NOMO-1 treated with dmso at 0.1 percent for 144 hours (cell line): ENCODE measurements around the gene SH3BP5L.

Source experiments
- DNase-seq: peaks from one replicate; lab custom pipeline; 2025; ENCODE audit not compliant: unreplicated experiment; lab: John Stamatoyannopoulos, UW

Gene SH3BP5L

DNA sequence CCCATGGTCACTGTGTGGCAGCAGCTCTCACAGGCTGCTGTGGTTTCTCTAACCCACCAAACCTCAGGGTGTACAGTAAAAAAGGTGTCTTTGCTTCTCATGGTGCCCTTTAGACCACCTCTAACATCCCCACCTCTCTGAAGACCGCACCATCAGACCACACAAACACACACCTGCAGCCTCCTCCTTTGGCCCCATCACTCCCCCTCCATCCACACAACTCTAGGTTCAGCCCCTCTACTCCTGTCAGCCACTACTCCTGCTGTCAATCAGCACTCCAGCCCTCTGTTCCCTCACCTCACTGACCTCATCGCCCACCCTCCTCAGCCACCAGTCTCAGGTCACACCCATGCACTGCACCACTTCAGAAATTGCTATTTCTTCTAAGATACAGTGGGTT lies 25.7 kb upstream of the SH3BP5L start:
- no peak for DNase-seq

DNA sequence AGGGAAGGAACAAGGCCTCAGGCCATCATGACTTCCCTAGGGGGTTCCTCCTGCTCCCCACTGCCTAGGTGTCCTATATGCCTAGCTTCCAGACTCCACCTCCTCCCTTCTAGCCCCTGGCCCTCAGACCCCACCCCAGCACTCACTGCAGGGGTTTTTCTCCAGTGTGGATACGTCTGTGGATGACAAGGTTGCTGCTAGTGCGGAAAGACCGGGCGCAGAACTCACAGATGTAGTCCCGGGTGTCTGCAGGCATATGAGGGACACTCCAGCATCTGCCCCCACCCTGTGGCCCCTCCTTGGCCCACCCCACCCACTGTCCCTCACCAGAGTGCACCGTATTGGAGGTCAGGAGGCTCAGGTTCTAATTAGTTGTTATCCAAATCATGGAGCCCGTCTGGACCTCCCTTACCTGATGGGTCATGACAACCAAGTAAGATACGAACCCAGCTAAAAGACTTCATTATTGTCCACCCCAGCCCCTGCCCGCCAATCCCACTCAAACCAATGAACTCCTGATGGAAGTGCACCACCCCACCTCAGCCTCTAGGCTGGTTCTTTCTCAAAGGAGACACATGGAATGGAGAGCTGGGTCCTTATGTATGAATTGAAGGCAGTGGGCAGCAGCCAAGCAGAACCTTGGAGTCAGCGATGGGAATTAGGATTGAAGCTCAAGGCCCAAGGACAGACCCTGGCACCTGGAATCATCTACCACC lies 25.0 kb upstream of the SH3BP5L start:
- DNase-seq = no peak

DNA sequence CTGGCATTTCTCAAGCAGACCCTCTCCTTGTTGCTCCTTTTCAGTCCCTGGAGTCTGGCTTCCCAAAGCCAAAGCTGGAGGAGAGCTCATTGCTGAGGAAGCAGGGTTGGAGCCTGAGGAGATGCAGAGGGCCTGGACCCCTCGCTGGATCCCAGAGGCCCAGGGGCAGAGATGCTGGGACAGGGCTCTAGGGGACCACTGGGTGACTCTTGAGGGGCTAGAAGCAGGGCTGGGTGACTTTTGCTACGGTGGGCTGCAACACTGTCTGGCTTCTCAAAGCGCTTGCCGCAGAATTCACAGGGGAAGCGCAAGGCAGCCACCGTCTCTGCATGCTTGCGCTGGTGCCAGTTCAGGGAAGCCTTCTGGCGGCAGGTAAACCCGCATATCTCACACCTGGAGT lies 24.4 kb upstream of the SH3BP5L start:
- DNase-seq = no peak

DNA sequence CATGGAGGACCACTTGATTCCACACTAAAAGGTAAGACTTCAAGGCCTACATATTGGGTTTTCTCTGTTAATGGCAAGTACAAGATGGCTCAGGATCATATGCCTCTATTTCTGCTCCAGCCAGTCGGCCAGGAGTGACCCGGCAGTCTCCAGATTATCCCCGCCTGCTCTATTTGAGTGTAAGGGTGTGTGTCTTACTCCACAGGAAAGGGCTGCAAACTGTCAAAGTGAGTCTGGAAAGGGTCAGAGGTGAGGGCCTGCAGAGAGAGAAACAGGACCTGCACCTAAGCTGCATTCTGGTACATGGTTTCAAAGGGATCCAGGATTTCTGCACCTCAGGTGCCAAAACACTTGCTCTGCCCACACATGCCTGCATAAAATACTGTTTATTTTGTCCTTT lies 23.9 kb upstream of the SH3BP5L start:
- no peak for DNase-seq

DNA sequence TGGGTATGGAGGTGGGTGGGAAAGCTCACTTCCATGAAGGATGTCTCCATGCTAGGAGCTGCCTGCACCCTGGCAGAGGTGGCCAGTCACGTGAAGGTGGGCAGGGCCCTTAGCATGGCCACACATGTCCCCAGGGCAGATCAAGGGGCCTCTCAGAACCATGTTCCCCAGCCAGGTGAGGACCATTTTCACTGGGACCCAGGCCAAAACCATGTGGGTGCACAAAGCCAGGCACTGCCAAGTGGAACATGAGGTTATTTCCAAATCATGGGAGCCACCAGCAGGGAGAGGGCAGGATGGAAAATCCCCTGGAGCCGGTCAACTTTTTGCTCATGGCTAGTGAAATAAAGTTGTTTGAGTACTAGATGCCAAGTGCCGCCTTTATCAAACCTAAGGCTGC lies 23.4 kb upstream of the SH3BP5L start:
- no peak for DNase-seq

DNA sequence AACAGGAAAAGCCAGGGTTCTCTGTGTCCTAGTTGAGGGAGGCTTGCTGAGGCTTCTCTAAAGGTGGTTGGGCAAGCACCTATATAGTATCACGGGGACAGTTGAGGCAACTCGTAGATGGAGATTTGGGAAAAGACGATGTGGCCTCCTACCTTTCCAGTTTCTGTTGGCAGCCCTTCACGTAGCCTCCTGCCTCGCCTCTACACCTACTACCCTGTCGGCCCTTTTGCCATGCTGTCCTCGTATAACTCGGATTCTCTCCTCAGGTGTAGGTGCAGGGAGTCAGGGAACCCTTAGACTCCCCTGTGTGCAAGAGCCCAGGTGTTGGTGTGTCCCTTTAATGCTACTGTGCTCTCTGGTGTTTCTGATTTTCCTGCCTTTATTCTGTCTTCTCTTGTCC lies 22.9 kb upstream of the SH3BP5L start:
- no peak for DNase-seq

- no peak for DNase-seq
These were observed 22.3 kb upstream of the SH3BP5L start for GRCh38 chr1:248847956-248848561.

GRCh38 chr1:248847181-248847955 lies 21.7 kb upstream of the SH3BP5L start:
- DNase-seq = no peak

DNA sequence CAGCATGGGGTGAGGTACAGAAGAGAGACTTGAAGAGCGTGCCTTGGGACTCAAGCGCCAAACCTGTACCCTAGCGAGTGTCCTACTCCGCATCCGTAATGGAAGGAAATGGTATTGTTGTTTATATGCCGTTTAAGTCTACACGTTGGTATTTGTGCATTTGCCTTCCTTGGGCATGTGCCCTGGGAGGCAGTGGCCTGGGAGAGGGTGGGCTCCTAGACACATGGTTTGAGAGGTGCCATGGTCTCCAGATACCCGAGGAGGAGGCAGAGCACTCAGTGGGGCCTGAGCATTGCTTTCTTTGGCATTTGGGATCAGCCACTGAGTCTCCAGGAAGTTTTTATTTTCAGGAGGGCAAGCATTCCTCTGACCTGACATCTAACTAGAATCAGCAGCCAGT lies 18.8 kb upstream of the SH3BP5L start:
- no peak for DNase-seq

DNA sequence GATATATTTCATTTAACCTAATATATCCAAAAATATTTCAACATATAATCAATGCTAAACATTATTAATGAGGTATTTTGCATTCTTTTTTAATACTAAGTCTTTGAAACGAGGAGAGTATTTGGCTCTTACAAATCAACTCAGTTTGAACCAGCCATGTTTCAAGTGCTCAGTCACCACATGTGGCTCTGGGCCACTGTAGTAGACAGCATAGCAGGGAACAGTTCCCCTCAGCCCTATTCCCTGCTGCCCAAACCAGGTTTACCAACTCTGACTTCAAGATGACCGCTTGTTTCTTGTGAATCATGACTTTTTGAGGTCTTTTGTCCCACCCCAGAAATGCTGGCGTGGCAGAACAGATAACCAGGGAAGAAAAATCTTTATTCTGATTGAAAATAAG lies 18.0 kb upstream of the SH3BP5L start:
- DNase-seq = no peak

DNA sequence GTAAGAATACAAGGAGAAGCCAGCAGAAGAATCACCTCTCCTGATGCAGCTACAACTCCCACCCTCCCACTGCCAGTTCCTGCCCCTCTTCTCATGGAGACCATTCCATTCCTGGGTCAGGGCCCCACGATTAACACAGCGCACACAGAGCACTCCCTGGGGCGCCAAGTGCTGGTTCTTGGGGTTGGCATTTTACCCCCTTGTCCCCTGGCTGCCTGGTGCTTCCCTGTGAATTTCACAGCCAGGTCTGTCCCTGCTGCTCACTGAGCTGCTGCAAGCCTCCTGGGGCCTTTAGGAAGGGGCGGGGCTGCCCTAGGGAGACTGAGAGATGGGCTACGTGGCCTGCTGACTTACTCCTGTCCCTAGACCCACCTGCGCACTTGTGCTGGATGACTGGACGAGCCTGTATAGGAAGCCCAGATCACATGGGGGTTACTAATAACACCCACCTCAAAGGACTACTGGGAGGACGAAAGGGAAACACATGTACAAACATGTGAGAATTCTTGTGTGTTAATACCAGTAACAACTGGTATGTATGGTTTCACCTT lies 17.1 kb upstream of the SH3BP5L start:
- no peak for DNase-seq

DNA sequence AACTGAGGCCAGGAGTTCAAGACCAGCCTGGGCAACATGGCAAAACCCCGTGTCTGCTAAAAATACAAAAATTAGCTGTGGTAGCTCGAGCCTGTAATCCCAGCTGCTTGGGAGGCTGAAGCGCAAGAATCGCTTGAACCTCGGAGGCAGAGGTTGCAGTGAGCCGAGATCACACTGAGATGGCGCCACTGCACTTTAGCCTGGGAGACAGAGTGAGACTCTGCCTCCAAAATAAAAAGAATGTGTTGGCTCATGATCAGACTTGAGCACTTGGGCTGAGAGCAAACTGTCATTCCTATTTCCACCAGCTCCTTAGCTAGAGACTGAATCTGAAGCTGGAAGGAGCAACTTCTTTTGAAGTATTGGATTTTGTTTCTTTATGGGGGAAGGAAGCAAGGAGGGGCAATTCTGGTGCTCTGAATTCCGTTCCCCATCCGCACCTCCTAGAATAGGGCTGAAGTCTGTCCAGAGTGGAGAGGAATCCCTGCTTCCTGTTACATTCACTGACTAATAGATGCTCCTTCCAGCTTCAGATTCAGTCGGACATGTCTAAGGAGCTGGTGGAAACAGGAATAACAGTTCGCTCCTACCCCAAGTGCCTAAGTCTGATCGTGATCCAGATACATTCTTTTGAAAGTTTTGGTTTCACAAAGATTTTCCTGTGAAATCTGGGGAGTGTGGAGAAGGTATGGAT lies 16.1 kb upstream of the SH3BP5L start:
- DNase-seq = no peak

- DNase-seq = no peak
These were observed 15.2 kb upstream of the SH3BP5L start for GRCh38 chr1:248840946-248841345.

DNA sequence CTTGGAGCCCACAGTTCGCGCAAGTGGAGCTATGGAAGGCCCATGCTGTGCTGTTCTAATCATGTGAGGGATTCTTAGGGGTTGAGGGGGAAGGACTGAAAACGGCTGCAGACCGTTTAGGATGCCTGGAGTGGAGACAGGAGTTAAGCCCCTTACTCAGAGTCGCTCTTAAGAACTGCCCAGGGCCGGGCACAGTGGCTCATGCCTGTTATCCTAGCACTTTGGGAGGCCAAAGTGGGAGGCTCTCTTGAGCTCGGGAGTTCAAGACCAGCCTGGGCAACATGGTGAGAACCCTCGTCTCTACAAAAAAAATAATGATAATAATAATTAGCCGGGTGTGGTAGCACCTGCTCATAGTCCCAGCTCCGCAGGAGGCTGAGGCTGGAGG lies 13.4 kb upstream of the SH3BP5L start:
- DNase-seq = no peak

DNA sequence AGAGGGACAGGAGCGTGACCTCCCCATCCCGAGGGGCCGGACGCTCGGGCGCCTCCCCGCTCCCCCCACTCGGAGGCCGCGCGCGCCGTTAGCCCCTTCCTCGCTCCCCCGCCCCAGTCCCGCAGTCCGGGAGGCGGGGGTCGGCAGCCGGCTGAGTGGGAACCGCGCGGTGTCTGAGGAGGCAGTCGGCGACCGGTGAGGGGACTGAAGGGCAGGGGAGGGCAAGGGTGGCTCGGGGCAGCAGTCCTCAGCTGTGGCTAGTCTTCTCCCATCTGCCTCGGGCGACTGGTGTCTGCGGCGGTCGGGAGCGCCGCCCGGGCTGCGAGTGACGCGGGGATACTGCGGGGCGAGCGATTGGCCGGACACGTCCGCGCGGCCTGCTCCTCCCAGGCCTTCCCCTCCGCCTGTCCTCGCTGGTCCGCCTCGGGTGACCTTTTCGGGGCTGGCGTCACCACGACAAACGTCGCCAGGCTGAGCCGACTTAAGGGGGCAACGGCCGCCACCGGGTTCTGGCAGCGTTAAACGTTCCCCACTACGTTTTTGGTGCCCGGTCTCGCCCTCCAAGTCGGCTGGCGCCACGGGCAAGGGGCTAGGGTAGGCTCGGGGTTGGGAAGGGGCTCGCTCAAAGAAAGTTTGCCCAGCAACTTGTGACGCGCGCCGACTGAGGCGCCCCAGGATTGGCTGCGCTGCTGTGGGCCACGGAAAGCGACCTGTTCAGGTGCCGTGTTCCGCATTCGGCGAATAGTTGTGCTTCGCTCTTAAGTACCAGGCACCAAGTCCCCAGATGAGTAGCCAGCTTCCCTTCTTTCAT lies 12.8 kb upstream of the SH3BP5L start:
- peak; percentile 81 for DNase-seq

GRCh38 chr1:248837781-248838356 lies 12.2 kb upstream of the SH3BP5L start, which contains the start of gene ZNF672:
Gene ZNF672 (plus strand): TSS chr1:248838224. CDS start chr1:248847275, 9,051 bp downstream.
- peak; percentile 97 for DNase-seq

- DNase-seq = no peak
These were observed 11.5 kb upstream of the SH3BP5L start for GRCh38 chr1:248837045-248837780.

- peak; percentile 30 for DNase-seq
These were observed 8.7 kb upstream of the SH3BP5L start for GRCh38 chr1:248834343-248834940.

DNA sequence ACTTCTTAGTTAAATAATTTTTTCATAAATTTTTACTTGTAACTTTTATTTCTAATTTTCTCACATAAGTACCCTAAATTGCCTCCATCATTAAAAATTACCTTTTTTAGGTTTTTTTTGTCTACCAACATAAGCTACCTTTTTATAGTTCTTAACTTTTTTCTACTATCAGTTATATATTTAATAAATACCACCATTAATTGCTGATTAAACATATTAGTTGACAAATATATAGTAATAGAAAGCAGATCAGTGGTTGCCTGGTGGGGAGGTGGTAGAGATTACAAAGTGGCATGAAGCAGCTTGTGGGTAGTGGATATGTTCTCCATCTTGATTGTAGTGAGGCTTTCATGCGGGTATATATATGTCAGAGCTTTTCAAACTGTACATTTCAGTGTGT lies 6.1 kb upstream of the SH3BP5L start:
- DNase-seq = no peak
